ENCODE results near the gene CELF2. TPM values are rescaled to one million over a fixed set of nuclear protein-coding genes. Genes with fewer than 3 reads are reported as not detected.

CELF2 gene
- total and polyA plus RNA-seq, 2 of the 4 experiments (the other 2 are of a cell fraction), result 3.5 to 6.6 TPM

- no peak overlapping the region for H2AK5ac ChIP-seq (ENCODE audit: low read depth, low read length)
- no peaks in the 10 kb centered on the region for H3K36me3 ChIP-seq (ENCODE audit: control insufficient read depth, insufficient read depth, low read length)
- whole genome bisulfite sequencing, 2 experiments (ENCODE audit: extremely low coverage in 2 of 2, insufficient read length in 1 of 2), result 82% methylated on average over 3 of the region's 8 CpGs; no CpG with 5 or more reads in 1 of the 2 experiments
- DNase-seq, result no peak
- no peaks in the 10 kb centered on the region; the same call in 1 of the 2 replicates for H3K27me3 ChIP-seq (ENCODE audit: control insufficient read depth, insufficient read depth, low read length)
- dilution Hi-C loops (cut with HindIII; ENCODE audit: low sequenced_read_pairs, unreplicated experiment), result no loop called here
- intact Hi-C loops (cut with micrococcal nuclease), result no loop called here
- H2AFZ ChIP-seq (replicated peaks; ENCODE audit: low read length, poor library complexity), result no peak overlapping the region
- no peak overlapping the region for H3K14ac ChIP-seq (replicated peaks; ENCODE audit: low read depth, low read length)
- H3K56ac ChIP-seq (ENCODE audit: extremely low read depth, insufficient read depth, low read length), result no peak overlapping the region
- no peak overlapping the region for H3K4me3 ChIP-seq (ENCODE audit: insufficient read depth, low read depth, low read length)
- no peak overlapping the region for H3K23ac ChIP-seq (ENCODE audit: low read depth, low read length)
- H2BK5ac ChIP-seq (ENCODE audit: low read depth, low read length, poor library complexity, severe bottlenecking), result no peak overlapping the region
- H3K9ac ChIP-seq (ENCODE audit: low read depth, low read length), result no peak overlapping the region
- no peak overlapping the region for H3K18ac ChIP-seq (ENCODE audit: low read depth, low read length)
- ChIA-PET POLR2A (ENCODE audit: unreplicated experiment) (no interaction called here), CTCF (no interaction called here)
- H4K8ac ChIP-seq (ENCODE audit: low read depth in 2 of 2, low read length in 2 of 2), result no peak overlapping the region
- no peak overlapping the region for H2AK9ac ChIP-seq (replicated peaks; ENCODE audit: low read depth, low read length, poor library complexity)
- no peaks in the 10 kb centered on the region for H4K20me1 ChIP-seq (ENCODE audit: insufficient read depth, low read length)
- H3K27ac ChIP-seq (ENCODE audit: insufficient read depth, low read length), result no peak overlapping the region
- no peak overlapping the region for H4K91ac ChIP-seq (ENCODE audit: insufficient read depth, low read depth, low read length)
- no peak overlapping the region for H3K4ac ChIP-seq (ENCODE audit: low read depth, low read length)
- TF ChIP-seq MAFK (IDR thresholded peaks at IDR 0.05; ENCODE audit: low read depth, low read length) (no peak), NFE2L2 (IDR thresholded peaks at IDR 0.05; ENCODE audit: low read depth, low read length) (no peak), ELK1 (IDR thresholded peaks at IDR 0.05; ENCODE audit: borderline replicate concordance, low read depth, low read length) (no peak), RFX5 (IDR thresholded peaks at IDR 0.05; ENCODE audit: low read depth, low read length) (no peak), CHD1 (IDR thresholded peaks at IDR 0.05; ENCODE audit: low read depth, low read length) (no peak), CTCF (conservative IDR thresholded peaks at IDR 0.05; ENCODE audit: low read depth, low read length) (no peak), FOS (IDR thresholded peaks at IDR 0.05; ENCODE audit: low read depth, low read length) (no peak), RCOR1 (IDR thresholded peaks at IDR 0.05; ENCODE audit: insufficient replicate concordance, low read length) (no peak), BHLHE40 (IDR thresholded peaks at IDR 0.05; ENCODE audit: low read depth, low read length) (no peak), MAZ (IDR thresholded peaks at IDR 0.05; ENCODE audit: borderline replicate concordance, low read depth, low read length) (no peak), RAD21 (IDR thresholded peaks at IDR 0.05; ENCODE audit: low read length) (no peak)
- H2BK20ac ChIP-seq (ENCODE audit: low read depth, low read length), result no peak overlapping the region
- H3K9me3 ChIP-seq (ENCODE audit: control insufficient read depth, insufficient read depth, low read length), result no peaks in the 10 kb centered on the region
- no TSS peak for BruUV-seq (replicated peaks)
- no peak overlapping the region for H4K5ac ChIP-seq (ENCODE audit: low read depth, low read length)
- no peak for ATAC-seq (ENCODE audit: low read depth)
- H3K9me1 ChIP-seq (ENCODE audit: insufficient read depth, low read length), result 0 out of 2 replicates have a peak, but pooled peaks cover 4% of the 10 kb centered on the region
- H2BK120ac ChIP-seq (ENCODE audit: low read depth, low read length), result no peak overlapping the region
- no peak overlapping the region for H2BK15ac ChIP-seq (ENCODE audit: low read depth, low read length)
- H3K4me2 ChIP-seq (ENCODE audit: low read depth, low read length), result no peak overlapping the region
- in situ Hi-C loops (cut with MboI; ENCODE audit: low sequenced_read_pairs), result no loop called here
- H3K79me1 ChIP-seq (ENCODE audit: low read depth in 1 of 2, low read length in 2 of 2), result no peaks in the 10 kb centered on the region
- H3K4me1 ChIP-seq (ENCODE audit: control insufficient read depth, insufficient read depth, low read length), result no peaks in the 10 kb centered on the region
Observed at GRCh38 chr10:11170574-11170973, 152.9 kb downstream of the CELF2 start.
